ENCODE measurements around the gene CCDC88B. TPM values are rescaled to one million over a fixed set of nuclear protein-coding genes. Genes with fewer than 3 reads are reported as not detected.

The CCDC88B gene
- total and polyA plus RNA-seq, 12 donors: 4.2 to 42.7 (median 7.0) TPM

DNA sequence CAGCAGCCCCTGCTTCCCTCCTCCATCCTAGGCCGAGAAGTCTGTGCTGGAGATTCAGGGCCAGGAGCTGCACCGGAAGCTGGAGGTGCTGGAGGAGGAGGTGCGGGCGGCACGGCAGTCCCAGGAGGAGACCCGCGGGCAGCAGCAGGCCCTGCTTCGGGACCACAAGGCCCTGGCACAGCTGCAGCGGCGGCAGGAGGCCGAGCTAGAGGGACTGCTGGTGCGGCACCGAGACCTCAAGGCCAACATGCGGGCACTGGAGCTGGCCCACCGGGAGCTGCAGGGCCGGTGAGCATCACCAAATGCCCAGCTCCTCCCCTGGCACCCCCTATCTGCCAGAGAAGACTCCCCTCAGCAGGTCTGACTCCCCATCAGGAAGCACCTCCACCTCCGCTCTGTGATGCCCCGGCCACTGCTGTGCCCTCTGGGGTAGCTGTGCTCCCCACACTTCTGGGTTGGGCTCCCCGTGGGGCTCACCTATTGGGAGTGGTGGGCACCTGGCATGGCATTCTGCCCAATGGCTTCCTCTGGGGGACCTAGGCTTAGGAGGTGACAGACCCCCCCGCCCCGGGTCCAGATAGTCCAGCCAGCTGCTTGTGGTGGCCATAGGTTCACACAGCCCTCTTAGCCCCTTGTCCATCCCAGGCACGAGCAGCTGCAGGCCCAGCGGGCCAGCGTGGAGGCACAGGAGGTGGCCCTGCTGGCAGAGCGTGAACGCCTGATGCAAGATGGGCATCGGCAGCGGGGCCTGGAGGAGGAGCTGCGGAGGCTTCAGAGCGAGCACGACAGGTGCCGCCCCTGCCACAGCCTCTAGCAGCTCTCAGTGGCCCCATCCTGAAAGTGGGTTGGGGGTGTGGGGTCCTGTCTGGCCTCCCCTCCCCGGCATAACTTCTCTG lies 12.3 kb downstream of the CCDC88B start:
- intact Hi-C loops (cut with DNase I): loop anchor here in 2 of 10 donors (5.0 to 10.0 kb wide), 2 partner anchors 35 to 302 kb away; partner anchors contain the start of genes PRDX5 (in 1 of the 2) and TRMT112 (in 1 of the 2)
- ATAC-seq (no peak), DNase-seq (no peak)
- 91 to 93% methylated on average over 31 to 33 of the region's 33 CpGs for WGBS, 2 donors
- H3K27ac ChIP-seq: no peak overlapping the region
- H3K9me3 ChIP-seq: no peaks in the 10 kb centered on the region
- H3K27me3 ChIP-seq: no peaks in the 10 kb centered on the region
- peaks cover 0 to 27% (median 10%) of the 10 kb centered on the region in 9 donors for H3K4me1 ChIP-seq
- TF ChIP-seq, protein P1, sequence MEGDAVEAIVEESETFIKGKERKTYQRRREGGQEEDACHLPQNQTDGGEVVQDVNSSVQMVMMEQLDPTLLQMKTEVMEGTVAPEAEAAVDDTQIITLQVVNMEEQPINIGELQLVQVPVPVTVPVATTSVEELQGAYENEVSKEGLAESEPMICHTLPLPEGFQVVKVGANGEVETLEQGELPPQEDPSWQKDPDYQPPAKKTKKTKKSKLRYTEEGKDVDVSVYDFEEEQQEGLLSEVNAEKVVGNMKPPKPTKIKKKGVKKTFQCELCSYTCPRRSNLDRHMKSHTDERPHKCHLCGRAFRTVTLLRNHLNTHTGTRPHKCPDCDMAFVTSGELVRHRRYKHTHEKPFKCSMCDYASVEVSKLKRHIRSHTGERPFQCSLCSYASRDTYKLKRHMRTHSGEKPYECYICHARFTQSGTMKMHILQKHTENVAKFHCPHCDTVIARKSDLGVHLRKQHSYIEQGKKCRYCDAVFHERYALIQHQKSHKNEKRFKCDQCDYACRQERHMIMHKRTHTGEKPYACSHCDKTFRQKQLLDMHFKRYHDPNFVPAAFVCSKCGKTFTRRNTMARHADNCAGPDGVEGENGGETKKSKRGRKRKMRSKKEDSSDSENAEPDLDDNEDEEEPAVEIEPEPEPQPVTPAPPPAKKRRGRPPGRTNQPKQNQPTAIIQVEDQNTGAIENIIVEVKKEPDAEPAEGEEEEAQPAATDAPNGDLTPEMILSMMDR (IDR thresholded peaks at IDR 0.05): no peak
- peaks cover 0 to 26% (median 0%) of the 10 kb centered on the region in 9 donors for H3K36me3 ChIP-seq
- H3K4me3 ChIP-seq: no peak overlapping the region

GRCh38 chr11:64352995-64353714 lies 13.2 kb downstream of the CCDC88B start:
- TF ChIP-seq, protein P1 (IDR thresholded peaks at IDR 0.05): no peak
- DNase-seq (no peak), ATAC-seq (no peak)
- peaks cover 6 to 34% (median 19%) of the 10 kb centered on the region in 9 donors for H3K4me1 ChIP-seq
- H3K36me3 ChIP-seq: peaks cover 0 to 26% (median 0%) of the 10 kb centered on the region in 9 donors
- H3K4me3 ChIP-seq: no peak overlapping the region
- WGBS, 2 donors: 88 to 93% methylated on average over 29 to 34 of the region's 34 CpGs
- H3K9me3 ChIP-seq: no peaks in the 10 kb centered on the region
- intact Hi-C loops (cut with DNase I): loop anchor here in 2 of 10 donors (5.0 to 10.0 kb wide), 2 partner anchors 36 to 302 kb away; partner anchors contain the start of genes PRDX5 (in 1 of the 2) and TRMT112 (in 1 of the 2)
- H3K27ac ChIP-seq: no peak overlapping the region
- H3K27me3 ChIP-seq: no peaks in the 10 kb centered on the region

- no peak for ATAC-seq
- Histone ChIP-seq H3K27me3 (no peaks in the 10 kb centered on the region), H3K27ac (no peak overlapping the region), H3K4me3 (no peak overlapping the region), H3K4me1 (peaks cover 8 to 34% (median 25%) of the 10 kb centered on the region in 9 donors), H3K36me3 (peaks cover 0 to 26% (median 0%) of the 10 kb centered on the region in 9 donors), H3K9me3 (no peaks in the 10 kb centered on the region)
- no peak for DNase-seq
- WGBS, 2 donors: 81 to 85% methylated on average over 20 of the region's 20 CpGs
- TF ChIP-seq, protein P1 (IDR thresholded peaks at IDR 0.05): no peak
- intact Hi-C loops (cut with DNase I): loop anchor here in 3 of 10 donors (2.0 to 10.0 kb wide), 3 partner anchors 35 to 301 kb away; partner anchors contain the start of genes PRDX5 (in 2 of the 3) and TRMT112 (in 1 of the 3)
Observed at GRCh38 chr11:64353715-64354506, 13.9 kb downstream of the CCDC88B start.

All from heart right ventricle (tissue), 16 donors.